Mucosa of stomach (tissue), 1 donor: Measurements from ENCODE around the gene B3GALT4.

ENCODE experiments used
- H3K27me3 ChIP-seq: one replicate; pipeline ENCODE4 v1.7.0; 2013; ENCODE audit warnings: mild to moderate bottlenecking, low read length; ENCODE audit not compliant: control insufficient read depth, insufficient read depth
- H3K36me3 ChIP-seq: one replicate; pipeline ENCODE4 v1.7.0; 2013; ENCODE audit warnings: low read length; ENCODE audit not compliant: control insufficient read depth, insufficient read depth
- H3K4me1 ChIP-seq: one replicate; pipeline ENCODE4 v1.7.0; 2013; ENCODE audit warnings: mild to moderate bottlenecking, low read length; ENCODE audit not compliant: control insufficient read depth, insufficient read depth
- H3K4me3 ChIP-seq: one replicate; pipeline ENCODE4 v1.7.0; 2013; ENCODE audit warnings: low read length
- H3K9ac ChIP-seq: one replicate; pipeline ENCODE4 v1.7.0; 2013; ENCODE audit warnings: mild to moderate bottlenecking, low read length, moderate library complexity
- H3K9me3 ChIP-seq: one replicate; pipeline ENCODE4 v1.7.0; 2013; ENCODE audit warnings: mild to moderate bottlenecking, low read length, moderate library complexity; ENCODE audit not compliant: control insufficient read depth
- donor health status: Pancreatic carcinoma.

Gene B3GALT4

DNA sequence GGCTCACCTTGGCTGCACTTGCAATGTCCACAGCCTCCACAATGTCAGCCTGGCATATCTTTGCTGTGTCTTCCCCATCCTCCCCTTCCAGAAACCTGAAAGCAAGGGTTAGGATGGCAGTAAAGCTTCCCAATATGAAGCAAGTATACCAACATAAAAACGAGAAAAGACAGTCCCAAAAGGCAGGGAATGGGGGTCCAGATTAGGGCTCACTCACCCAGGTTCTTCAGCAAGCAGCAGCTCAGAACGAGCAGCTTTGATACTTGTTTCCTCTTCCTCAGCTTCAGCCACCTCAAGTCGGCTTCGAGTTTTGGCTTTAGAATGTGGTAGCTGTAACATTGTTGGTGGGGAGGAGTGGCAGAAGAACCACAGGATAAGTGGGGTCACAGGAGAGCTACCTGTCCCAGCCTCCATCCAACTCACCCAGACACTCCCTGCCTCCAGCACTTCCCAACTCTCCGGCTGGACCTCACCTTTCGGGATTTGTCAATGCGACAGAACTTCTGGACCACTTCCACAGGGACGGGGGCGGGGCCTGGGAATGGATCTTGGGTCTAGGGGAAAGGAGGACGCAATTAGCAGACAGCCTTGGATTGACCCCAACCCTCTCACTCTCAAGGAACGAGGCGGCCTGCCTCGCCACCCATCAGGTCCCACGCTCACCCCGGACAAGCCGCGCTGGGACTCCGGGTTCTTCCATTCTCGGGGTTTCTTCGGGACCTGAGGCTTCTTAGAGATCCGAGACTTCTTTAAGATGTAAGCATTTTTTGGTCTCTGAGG, 11.4 kb downstream of the B3GALT4 start:
- Histone ChIP-seq H3K9me3 (no peaks in the 10 kb centered on the region), H3K27me3 (no peaks in the 10 kb centered on the region), H3K9ac (peak overlapping the region; percentile 77), H3K4me3 (peak overlapping the region; percentile 78), H3K4me1 (peaks cover 16% of the 10 kb centered on the region), H3K36me3 (no peaks in the 10 kb centered on the region)

DNA sequence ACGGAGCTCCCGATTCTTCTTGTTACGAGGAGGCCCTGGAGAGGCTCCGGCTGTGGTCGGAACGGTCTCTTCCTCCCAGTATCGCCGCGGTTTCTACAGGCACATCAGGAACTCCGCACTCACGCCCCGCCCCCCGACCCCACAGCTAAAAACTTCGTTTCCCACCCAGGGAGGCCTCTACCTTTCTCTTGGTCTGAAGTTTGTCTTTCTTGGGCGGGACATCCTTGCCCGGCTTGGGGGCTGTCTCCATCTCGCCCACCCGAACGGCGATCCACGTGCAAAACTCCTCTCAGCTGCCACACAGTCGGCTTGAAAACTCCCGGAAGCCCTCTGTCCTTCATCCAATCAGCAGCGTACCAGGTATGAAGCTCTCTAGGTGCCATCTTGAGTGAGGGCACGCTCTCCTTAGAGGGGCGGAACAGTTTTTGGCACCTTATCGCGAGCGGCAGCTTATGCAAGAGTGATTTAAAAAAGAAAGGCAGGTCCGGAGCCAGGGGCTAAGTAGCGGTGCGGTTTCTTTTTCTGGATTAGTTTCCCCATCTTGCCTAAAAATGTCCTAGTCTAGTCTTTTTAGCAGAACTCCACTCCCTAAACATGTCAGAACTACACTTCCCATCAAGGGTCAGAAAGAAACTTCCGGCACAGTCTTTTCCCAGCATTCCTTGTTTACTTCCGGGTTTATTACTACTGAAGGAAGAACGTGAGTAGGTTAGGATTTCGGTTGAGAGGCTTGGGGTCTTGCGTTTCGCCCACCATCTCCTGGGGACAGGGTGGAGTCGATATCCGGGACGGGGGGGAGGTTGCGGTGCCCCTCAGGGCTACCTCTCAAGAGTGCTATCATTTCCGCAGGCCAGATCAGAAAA, 12.2 kb downstream of the B3GALT4 start, which contains the start of the genes PFDN6 and WDR46:
Gene PFDN6, plus strand, starts transcription at position 681 of the 863 bp plus-strand sequence. CDS start 256 bp downstream, outside the sequence.
Gene WDR46, minus strand, starts transcription at position 319 of the 863 bp plus-strand sequence. Its CDS starts 69 bp downstream, at position 250.
- Histone ChIP-seq H3K9ac (peak within 1 kb of the TSS; percentile 77), H3K4me1 (peaks cover 16% of the 10 kb centered on the region), H3K36me3 (no peaks in the 10 kb centered on the region), H3K27me3 (no peaks in the 10 kb centered on the region), H3K9me3 (no peaks in the 10 kb centered on the region), H3K4me3 (peak within 1 kb of the TSS; percentile 78)

GRCh38 chr6:33289784-33290315, 12.9 kb downstream of the B3GALT4 start:
- Histone ChIP-seq H3K27me3 (no peaks in the 10 kb centered on the region), H3K4me3 (peak overlapping the region; percentile 78), H3K36me3 (no peaks in the 10 kb centered on the region), H3K9me3 (no peaks in the 10 kb centered on the region), H3K4me1 (peaks cover 16% of the 10 kb centered on the region), H3K9ac (peak overlapping the region; percentile 77)

DNA sequence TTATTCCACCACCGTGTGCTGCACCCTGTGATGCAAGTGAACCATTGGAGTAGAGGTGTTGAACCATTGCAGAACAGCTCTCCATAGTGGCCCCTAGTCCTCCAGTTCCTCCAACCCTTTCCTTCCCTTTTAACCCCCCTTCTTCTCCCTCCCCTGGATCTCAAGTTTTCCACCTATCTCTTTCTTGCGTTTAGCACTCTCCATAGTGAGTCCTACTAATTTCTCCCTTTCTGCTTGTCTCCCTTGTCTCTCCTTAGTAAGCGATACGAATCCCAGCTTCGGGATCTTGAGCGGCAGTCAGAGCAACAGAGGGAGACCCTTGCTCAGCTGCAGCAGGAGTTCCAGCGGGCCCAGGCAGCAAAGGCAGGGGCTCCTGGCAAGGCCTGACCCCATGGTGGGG, 13.5 kb downstream of the B3GALT4 start:
- Histone ChIP-seq H3K27me3 (no peaks in the 10 kb centered on the region), H3K36me3 (no peaks in the 10 kb centered on the region), H3K9ac (peak overlapping the region; percentile 77), H3K9me3 (no peaks in the 10 kb centered on the region), H3K4me3 (peak overlapping the region; percentile 78), H3K4me1 (peaks cover 16% of the 10 kb centered on the region)

GRCh38 chr6:33292996-33293682, 16.2 kb downstream of the B3GALT4 start:
- Histone ChIP-seq H3K4me1 (peaks cover 20% of the 10 kb centered on the region), H3K9ac (no peak overlapping the region), H3K9me3 (no peaks in the 10 kb centered on the region), H3K4me3 (no peak overlapping the region), H3K27me3 (no peaks in the 10 kb centered on the region), H3K36me3 (peaks cover 7% of the 10 kb centered on the region)

DNA sequence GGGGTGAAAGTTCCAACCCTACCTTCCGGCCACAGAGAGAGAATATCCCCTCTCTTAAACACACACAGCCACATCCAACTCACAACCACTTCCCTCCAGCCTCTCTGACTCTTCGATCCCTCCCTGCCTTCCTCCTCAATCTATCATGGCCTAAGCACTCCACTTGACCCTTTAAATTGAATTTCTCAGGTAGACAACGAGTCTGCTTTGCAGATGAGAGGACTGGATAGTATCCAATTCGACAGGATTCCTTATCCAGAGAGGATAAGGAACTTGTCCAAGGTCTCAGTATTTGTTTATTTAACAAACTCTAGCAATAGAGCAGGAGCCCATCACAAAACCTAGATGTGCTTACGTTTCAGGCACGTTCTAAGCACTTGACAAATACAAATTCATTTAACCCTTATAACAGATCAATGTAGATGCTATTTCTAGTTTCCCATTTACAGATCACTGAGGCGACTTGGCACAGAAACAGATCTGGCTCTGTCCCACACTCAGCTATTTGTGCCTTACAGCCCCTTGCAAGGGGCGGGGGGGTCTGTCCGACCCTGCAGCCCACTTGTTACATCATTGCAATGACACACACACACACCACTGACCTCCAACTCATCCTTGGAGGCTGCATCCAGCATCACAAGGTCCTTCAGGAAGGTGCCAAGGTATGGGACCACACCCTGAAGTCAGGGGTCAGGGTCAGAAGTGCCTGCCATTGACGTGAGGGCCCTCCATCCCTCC, 17.3 kb downstream of the B3GALT4 start:
- Histone ChIP-seq H3K9me3 (no peaks in the 10 kb centered on the region), H3K27me3 (no peaks in the 10 kb centered on the region), H3K4me3 (no peak overlapping the region), H3K36me3 (peaks cover 7% of the 10 kb centered on the region), H3K9ac (no peak overlapping the region), H3K4me1 (peaks cover 16% of the 10 kb centered on the region)

DNA sequence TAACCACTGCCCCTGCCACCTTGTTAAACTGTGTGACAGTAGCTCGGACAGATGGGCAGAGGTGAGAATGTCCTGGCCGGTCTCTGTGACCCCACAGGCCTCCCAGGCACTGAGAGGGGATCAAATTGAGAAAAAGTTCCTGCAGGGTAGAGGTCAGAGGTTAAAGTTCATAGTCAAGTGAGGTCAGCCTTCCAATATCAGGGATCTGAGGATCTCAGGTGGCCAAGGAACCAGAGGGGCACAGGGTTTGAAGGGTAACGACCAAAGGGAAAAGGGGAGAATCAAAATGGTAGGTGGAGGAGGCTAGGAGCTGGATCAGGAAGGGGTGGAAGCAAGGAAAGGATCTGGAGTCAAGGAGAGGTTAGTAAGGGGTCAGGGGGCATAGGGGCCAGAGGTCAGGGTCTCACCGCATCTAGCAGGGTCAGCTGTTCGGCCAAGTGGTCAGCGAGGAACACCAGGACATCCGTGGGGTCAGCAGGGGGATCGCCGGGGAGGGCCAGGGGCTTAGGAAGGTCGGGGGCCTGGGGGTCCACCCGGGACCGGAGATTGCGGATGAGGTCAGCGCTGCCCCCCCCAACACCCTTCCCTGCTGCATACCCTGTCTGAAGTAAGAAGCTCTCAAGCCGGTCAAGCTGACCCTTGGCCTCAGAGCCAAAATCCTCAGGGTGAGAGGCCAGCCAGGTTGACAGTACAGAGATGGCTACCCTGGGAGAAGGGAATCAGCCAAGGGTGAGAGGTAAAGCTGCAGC, 18.9 kb downstream of the B3GALT4 start:
- Histone ChIP-seq H3K4me3 (no peak overlapping the region), H3K36me3 (peaks cover 7% of the 10 kb centered on the region), H3K27me3 (no peaks in the 10 kb centered on the region), H3K9ac (no peak overlapping the region), H3K4me1 (peaks cover 8% of the 10 kb centered on the region), H3K9me3 (no peaks in the 10 kb centered on the region)

DNA sequence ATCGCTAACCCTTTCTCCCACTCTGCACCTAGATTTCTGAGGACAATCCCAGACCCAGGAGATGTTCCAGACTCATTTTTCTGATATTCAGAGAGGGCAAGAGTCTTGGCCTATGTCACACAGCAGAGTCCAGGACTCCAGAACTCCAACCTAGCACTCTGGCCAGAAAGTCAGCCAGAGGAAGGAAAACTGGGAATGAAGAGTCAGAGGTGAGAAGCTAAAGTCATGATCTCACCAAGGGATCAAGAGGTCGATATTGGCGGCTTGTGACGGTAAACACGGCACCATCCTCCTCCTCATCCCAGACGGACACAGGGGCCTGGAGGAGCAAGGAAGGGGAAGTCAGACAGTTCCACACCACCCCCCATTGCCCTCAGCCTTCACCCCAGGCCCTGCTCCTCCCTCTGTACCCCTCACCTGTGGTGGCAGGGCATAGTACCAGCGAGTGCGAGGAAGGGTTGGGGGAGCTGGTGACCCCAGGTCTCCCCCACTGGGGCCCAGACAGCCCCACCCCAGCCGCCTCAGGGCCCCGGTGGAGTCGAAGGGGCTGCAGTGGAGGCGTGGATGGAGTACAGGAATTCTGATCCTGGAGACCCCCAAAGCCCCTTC, 20.0 kb downstream of the B3GALT4 start:
- peak overlapping the region; percentile 65 for H3K9ac ChIP-seq
- H3K36me3 ChIP-seq, result peaks cover 7% of the 10 kb centered on the region
- no peaks in the 10 kb centered on the region for H3K9me3 ChIP-seq
- no peak overlapping the region for H3K4me3 ChIP-seq
- peaks cover 8% of the 10 kb centered on the region for H3K4me1 ChIP-seq
- no peaks in the 10 kb centered on the region for H3K27me3 ChIP-seq

DNA sequence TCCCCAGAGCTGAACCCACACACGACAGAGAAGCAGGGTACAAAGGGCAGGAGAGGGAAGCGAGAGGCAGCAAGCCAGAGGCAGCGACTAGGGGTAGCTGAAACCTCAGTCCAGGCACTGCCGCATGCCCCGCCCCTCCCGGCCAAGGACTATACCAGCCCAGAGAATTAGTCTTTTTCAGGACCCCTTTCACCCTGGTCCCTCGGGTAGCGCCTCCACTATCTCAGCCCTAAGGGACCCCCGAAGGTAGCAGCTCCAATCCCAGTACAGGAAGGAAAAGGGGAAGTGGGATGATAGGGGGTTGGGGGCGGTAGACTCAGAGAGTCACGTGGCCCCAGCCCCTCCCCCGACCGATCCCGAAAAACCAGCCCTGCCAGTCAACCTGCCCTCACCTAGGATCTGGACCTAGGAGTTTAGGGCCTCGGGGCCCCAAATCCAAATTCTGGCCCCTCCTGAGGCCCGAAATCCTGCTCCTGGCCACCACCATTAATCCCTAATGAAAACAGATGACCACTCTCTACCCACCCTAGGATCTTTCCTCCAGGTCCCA, 20.6 kb downstream of the B3GALT4 start:
- no peaks in the 10 kb centered on the region for H3K27me3 ChIP-seq
- H3K9ac ChIP-seq, result peak overlapping the region; percentile 65
- H3K9me3 ChIP-seq, result no peaks in the 10 kb centered on the region
- H3K4me1 ChIP-seq, result peaks cover 8% of the 10 kb centered on the region
- H3K4me3 ChIP-seq, result no peak overlapping the region
- H3K36me3 ChIP-seq, result peaks cover 7% of the 10 kb centered on the region
